GM18951 (cell line): Measurements from ENCODE around the gene TPST1.
"Not testable (repeated sequence)": the region's sequence is repeated elsewhere in the genome, so short reads cannot be mapped to it uniquely, and the experiment has no call there.

ENCODE experiments used
- POLR2A ChIP-seq: IDR thresholded peaks from 4 replicates; pipeline ENCODE4 v1.6.1; 2011; ENCODE audit warnings: mild to moderate bottlenecking; ENCODE audit not compliant: insufficient read length, insufficient read depth; ENCODE audit errors: extremely low read depth
- in situ Hi-C: fragments of 300-500 bp; cut with MboI; formaldehyde crosslinking; loops from one replicate; pipeline ENCODE4 v1.12.0; 2022; ENCODE audit warnings: low sequenced_read_pairs, mixed read lengths, inconsistent platforms; ENCODE audit not compliant: unreplicated experiment

The TPST1 gene

GRCh38 chr7:66202441-66202840, 2.7 kb upstream of the TPST1 start:
- in situ Hi-C loops, result no loop called here
- no peak for TF ChIP-seq POLR2A

GRCh38 chr7:66205741-66206090, 582 bp downstream of the TPST1 start:
- TF ChIP-seq POLR2A, result no peak
- in situ Hi-C loops, result no loop called here

GRCh38 chr7:66206119-66206933, 1.2 kb downstream of the TPST1 start:
- TF ChIP-seq POLR2A, result no peak
- in situ Hi-C loops, result no loop called here

- in situ Hi-C loops, result no loop called here
- no peak for TF ChIP-seq POLR2A
Measured at GRCh38 chr7:66206934-66207240, 1.8 kb downstream of the TPST1 start.

GRCh38 chr7:66207540-66207939, 2.4 kb downstream of the TPST1 start:
- in situ Hi-C loops, result no loop called here
- no peak for TF ChIP-seq POLR2A

GRCh38 chr7:66211429-66211828, 6.3 kb downstream of the TPST1 start:
- in situ Hi-C loops, result no loop called here
- TF ChIP-seq POLR2A, result no peak

- TF ChIP-seq POLR2A, result no peak
Measured at GRCh38 chr7:66213637-66214036, 8.5 kb downstream of the TPST1 start.

GRCh38 chr7:66216687-66217086, 11.6 kb downstream of the TPST1 start:
- in situ Hi-C loops, result no loop called here
- no peak for TF ChIP-seq POLR2A

More at GRCh38 chr7:66213637-66214036, 8.5 kb downstream of the TPST1 start:
- in situ Hi-C loops, result no loop called here

GRCh38 chr7:66219805-66220204, 14.7 kb downstream of the TPST1 start:
- in situ Hi-C loops, result no loop called here
- no peak for TF ChIP-seq POLR2A

GRCh38 chr7:66221442-66221841, 16.3 kb downstream of the TPST1 start:
- in situ Hi-C loops, result no loop called here
- no peak for TF ChIP-seq POLR2A

GRCh38 chr7:66227808-66228207, 22.7 kb downstream of the TPST1 start:
- no peak for TF ChIP-seq POLR2A
- in situ Hi-C loops, result no loop called here

- in situ Hi-C loops, result not testable (repeated sequence)
Measured at GRCh38 chr7:66231326-66232216, 26.4 kb downstream of the TPST1 start.

GRCh38 chr7:66233638-66234037, 28.5 kb downstream of the TPST1 start:
- no peak for TF ChIP-seq POLR2A
- in situ Hi-C loops, result no loop called here

GRCh38 chr7:66236713-66237303, 31.7 kb downstream of the TPST1 start:
- in situ Hi-C loops, result no loop called here

More at GRCh38 chr7:66236713-66237303, 31.7 kb downstream of the TPST1 start:
- TF ChIP-seq POLR2A, result no peak
